ENCODE measurements around the gene KLF16.
A peak's percentile ranks its signal among the peaks of the same experiment; 100 is the strongest.
"Not testable (repeated sequence)": the region's sequence is repeated elsewhere in the genome, so short reads cannot be mapped to it uniquely, and the experiment has no call there.

Gene KLF16

DNA sequence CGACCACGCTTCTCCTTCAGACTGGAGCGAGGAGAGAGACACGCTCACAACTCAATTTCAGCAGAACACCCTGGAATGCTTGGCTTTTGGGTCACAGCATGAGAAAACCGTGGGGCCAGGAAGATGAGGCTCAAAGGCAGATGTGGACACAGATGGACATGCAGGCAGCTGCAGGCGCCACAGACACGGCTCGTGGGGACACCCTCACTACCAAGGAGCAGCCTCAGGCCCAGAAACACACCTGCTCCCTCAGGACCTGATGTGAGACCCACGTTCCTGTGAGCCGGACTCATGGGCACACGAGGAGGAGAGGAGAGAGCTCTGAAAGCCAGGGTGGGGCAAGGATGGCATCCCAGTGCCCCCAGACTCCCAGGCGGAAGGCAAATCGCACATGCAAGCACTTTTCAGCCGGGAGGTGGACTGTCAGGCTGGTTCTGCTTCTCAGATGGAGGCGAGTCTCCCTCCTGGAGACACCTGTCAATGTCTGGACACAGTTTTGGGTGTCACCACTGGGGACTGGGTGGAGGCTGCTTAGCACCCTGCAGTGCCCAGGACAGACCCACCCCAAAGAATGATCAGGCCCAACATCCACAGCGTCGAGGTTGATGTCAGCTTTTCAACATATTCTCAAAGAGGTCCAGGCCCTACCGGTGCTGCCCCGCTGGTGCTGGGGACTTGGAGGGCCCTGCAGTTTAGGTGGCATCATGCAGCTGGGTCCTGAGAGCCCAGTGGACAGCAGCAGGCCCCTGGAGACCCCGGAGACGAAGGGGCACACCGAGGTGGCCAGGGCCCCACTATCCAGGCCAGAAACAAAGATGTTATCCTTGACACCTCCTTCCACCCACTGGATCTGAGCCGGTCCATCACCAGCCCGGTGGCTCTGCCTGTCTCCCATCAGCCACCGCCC is 19.7 kb upstream of the KLF16 start:
- Mint-ChIP-seq H3K36me3 (ENCODE audit: low read depth) (no peaks in the 10 kb centered on the region), H3K9me3 (no peaks in the 10 kb centered on the region), H3K4me3 (peak overlapping the region; percentile 99), H3K27ac (peak overlapping the region; percentile 32), H3K4me1 (peaks cover 37% of the 10 kb centered on the region), H3K27me3 (ENCODE audit: low read depth, poor library complexity) (peaks cover 12% of the 10 kb centered on the region)
- no peak for TF ChIP-seq CTCF (IDR thresholded peaks at IDR 0.05)
- no peak for DNase-seq

- no peak for DNase-seq
- H3K27me3 Mint-ChIP-seq (ENCODE audit: low read depth, poor library complexity): peaks cover 8% of the 10 kb centered on the region
- no peaks in the 10 kb centered on the region for H3K36me3 Mint-ChIP-seq (ENCODE audit: low read depth)
- no peaks in the 10 kb centered on the region for H3K9me3 Mint-ChIP-seq
- TF ChIP-seq CTCF (IDR thresholded peaks at IDR 0.05): no peak
- H3K4me3 Mint-ChIP-seq: peak overlapping the region; percentile 99
- peaks cover 32% of the 10 kb centered on the region for H3K4me1 Mint-ChIP-seq
- H3K27ac Mint-ChIP-seq: peak overlapping the region; percentile 32
These were observed 18.9 kb upstream of the KLF16 start for GRCh38 chr19:1882089-1882785.

- DNase-seq; H3K27ac Mint-ChIP-seq; H3K27me3 Mint-ChIP-seq (ENCODE audit: low read depth, poor library complexity); H3K4me3 Mint-ChIP-seq; H3K9me3 Mint-ChIP-seq; H3K36me3 Mint-ChIP-seq (ENCODE audit: low read depth): not testable (repeated sequence)
- peaks cover 27% of the 10 kb centered on the region for H3K4me1 Mint-ChIP-seq
These were observed 18.2 kb upstream of the KLF16 start for GRCh38 chr19:1881393-1882088.

DNA sequence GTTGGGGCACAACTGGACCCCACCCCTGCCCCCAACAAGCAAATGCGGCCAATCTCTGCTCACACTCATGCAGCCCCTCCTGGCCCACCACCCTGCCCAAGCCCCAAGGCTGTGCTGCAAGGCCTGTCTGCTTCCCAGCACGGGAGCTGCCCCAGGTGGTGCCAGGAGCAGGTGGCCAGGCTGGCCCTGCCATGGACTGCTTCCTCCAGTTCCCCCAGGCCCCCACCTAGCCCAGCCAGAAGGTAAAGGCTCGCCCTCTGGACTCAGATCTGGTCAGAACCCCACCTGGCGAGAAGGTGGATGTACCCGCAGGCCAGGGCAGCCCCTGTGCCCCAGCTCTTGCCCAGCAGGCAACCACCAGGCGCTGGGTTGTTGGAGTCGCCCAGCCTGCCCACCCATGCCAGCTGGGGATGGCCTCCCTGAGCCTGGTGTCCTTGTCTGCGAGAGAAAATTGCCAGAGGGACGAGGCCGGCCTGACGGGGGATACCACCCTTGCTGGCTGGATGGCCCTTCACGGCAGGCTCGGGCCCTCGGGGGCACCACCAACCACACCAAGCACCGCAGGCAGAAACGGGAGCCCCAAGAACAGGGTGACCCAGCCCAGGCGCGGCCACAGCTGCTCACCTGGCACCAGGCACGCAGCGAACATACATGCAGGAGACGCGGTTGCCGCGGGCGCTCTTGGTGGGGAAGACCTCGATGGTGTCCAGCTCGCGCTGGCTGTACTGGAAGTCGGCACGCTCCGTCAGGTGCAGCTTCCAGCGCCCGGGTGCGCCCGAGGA is 17.4 kb upstream of the KLF16 start:
- Mint-ChIP-seq H3K27me3 (ENCODE audit: low read depth, poor library complexity) (peaks cover 6% of the 10 kb centered on the region), H3K9me3 (no peaks in the 10 kb centered on the region), H3K4me3 (no peak overlapping the region), H3K27ac (no peak overlapping the region), H3K36me3 (ENCODE audit: low read depth) (no peaks in the 10 kb centered on the region), H3K4me1 (peaks cover 27% of the 10 kb centered on the region)
- no peak for DNase-seq
- no peak for TF ChIP-seq CTCF (IDR thresholded peaks at IDR 0.05)

DNA sequence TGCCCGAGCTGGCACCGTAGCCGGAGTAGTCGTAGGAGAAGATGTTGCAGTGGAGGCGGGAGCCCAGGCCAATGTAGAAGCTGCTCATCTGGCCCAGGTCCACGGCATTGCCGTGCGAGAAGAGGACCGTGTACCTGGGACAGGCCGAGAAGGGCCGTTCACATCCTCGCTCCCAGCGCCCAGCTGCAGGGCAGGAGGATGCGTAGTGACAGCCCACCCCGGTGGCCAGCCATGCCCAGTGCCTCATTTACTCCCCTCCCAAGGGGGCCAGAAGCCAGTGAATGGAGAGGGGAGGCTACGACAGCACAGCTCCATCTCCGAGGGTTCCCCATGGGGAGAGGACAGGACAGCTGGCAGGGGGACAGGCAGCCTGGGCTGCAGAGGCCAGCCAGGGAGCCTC is 16.6 kb upstream of the KLF16 start:
- DNase-seq; H3K27me3 Mint-ChIP-seq (ENCODE audit: low read depth, poor library complexity); H3K4me3 Mint-ChIP-seq; H3K36me3 Mint-ChIP-seq (ENCODE audit: low read depth); H3K27ac Mint-ChIP-seq; H3K9me3 Mint-ChIP-seq: not testable (repeated sequence)
- peaks cover 32% of the 10 kb centered on the region for H3K4me1 Mint-ChIP-seq

- H3K27ac Mint-ChIP-seq; H3K36me3 Mint-ChIP-seq (ENCODE audit: low read depth); H3K27me3 Mint-ChIP-seq (ENCODE audit: low read depth, poor library complexity); H3K9me3 Mint-ChIP-seq; H3K4me3 Mint-ChIP-seq; DNase-seq: not testable (repeated sequence)
- H3K4me1 Mint-ChIP-seq: peaks cover 33% of the 10 kb centered on the region
These were observed 15.2 kb upstream of the KLF16 start for GRCh38 chr19:1878583-1878982.

- not testable (repeated sequence) for H3K27ac Mint-ChIP-seq; H3K36me3 Mint-ChIP-seq (ENCODE audit: low read depth); H3K27me3 Mint-ChIP-seq (ENCODE audit: low read depth, poor library complexity); H3K9me3 Mint-ChIP-seq; H3K4me3 Mint-ChIP-seq; DNase-seq
- H3K4me1 Mint-ChIP-seq: peaks cover 20% of the 10 kb centered on the region
These were observed 13.9 kb upstream of the KLF16 start for GRCh38 chr19:1877280-1877660.

- H3K36me3 Mint-ChIP-seq (ENCODE audit: low read depth); DNase-seq; H3K9me3 Mint-ChIP-seq; H3K27me3 Mint-ChIP-seq (ENCODE audit: low read depth, poor library complexity): not testable (repeated sequence)
- Mint-ChIP-seq H3K4me1 (peaks cover 18% of the 10 kb centered on the region), H3K27ac (peak overlapping the region; percentile 42), H3K4me3 (peak overlapping the region; percentile 96)
These were observed 13.3 kb upstream of the KLF16 start for GRCh38 chr19:1876496-1877279.

Measured in nephron progenitor cell (in vitro differentiated cells).